ENCODE measurements around the gene TMCO4.

Gene TMCO4

DNA sequence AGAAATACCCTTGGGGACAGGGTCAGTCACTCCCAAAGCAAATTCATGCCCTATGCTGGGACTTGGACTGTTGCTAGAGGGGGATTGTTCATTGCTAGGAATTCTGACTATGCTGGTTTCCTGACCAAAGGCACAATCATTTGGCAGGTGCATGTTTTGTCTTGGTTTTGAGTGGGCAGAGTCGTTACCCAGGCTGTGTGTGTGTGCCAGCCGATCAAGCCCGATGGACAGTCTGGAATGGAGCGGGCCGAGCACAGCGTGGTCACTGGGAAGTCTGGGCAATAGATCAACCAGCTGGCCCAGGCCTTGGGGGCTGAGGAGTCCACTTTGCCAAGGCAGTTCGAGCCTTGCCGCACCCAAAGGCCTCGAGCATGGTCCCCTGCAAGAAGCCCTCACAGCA, 74.1 kb downstream of the TMCO4 start:
- Histone ChIP-seq H3K9ac (ENCODE audit: low read depth, low read length, poor library complexity, severe bottlenecking) (no peak overlapping the region), H3K4me2 (ENCODE audit: low read depth, low read length, poor library complexity, severe bottlenecking) (no peak overlapping the region), H3K9me2 (replicated peaks; ENCODE audit: low read depth, low read length) (no peaks in the 10 kb centered on the region), H3K4me3 (ENCODE audit: low read length, poor library complexity, severe bottlenecking) (no peak overlapping the region), H4K20me1 (ENCODE audit: insufficient read depth, low read length, poor library complexity, severe bottlenecking) (no peaks in the 10 kb centered on the region), H3K4me1 (ENCODE audit: insufficient read depth, low read length, poor library complexity, severe bottlenecking) (no peaks in the 10 kb centered on the region), H3K36me3 (ENCODE audit: insufficient read depth, low read length) (no peaks in the 10 kb centered on the region), H3F3A (ENCODE audit: low read depth) (no peaks in the 10 kb centered on the region), H3K79me2 (ENCODE audit: insufficient read depth, low read length) (no peaks in the 10 kb centered on the region), H3K27me3 (ENCODE audit: insufficient read depth, low read length, poor library complexity, severe bottlenecking) (no peaks in the 10 kb centered on the region), H3K9me3 (ENCODE audit: insufficient read depth, low read depth, low read length) (no peaks in the 10 kb centered on the region), H2AFZ (ENCODE audit: low read length) (no peak overlapping the region)
- TF ChIP-seq EZH2phosphoT487 (IDR thresholded peaks at IDR 0.05; ENCODE audit: borderline replicate concordance) = no peak
- TF ChIP-seq, protein P1, sequence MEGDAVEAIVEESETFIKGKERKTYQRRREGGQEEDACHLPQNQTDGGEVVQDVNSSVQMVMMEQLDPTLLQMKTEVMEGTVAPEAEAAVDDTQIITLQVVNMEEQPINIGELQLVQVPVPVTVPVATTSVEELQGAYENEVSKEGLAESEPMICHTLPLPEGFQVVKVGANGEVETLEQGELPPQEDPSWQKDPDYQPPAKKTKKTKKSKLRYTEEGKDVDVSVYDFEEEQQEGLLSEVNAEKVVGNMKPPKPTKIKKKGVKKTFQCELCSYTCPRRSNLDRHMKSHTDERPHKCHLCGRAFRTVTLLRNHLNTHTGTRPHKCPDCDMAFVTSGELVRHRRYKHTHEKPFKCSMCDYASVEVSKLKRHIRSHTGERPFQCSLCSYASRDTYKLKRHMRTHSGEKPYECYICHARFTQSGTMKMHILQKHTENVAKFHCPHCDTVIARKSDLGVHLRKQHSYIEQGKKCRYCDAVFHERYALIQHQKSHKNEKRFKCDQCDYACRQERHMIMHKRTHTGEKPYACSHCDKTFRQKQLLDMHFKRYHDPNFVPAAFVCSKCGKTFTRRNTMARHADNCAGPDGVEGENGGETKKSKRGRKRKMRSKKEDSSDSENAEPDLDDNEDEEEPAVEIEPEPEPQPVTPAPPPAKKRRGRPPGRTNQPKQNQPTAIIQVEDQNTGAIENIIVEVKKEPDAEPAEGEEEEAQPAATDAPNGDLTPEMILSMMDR (conservative IDR thresholded peaks at IDR 0.05; ENCODE audit: low read length) = no peak

DNA sequence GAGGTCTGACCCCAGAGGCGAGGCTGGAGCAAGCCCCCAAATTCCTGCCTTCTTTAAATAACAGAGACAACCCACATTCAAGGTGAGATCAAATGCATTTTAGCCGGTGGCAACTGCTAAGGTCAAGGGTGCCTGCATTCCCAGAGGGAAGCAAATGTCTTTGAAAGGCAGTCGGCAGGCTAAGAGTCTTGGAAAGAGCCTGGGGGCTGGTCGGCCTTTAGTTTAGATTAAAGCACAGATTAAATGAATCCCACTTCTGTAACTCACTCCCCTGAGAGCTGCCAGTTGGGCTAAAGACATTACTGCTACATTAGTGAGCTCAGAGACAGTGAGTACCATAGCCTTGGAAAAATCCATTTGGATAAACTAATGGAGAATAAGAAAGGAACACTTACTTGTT, 75.8 kb downstream of the TMCO4 start:
- no peaks in the 10 kb centered on the region for H3K9me2 ChIP-seq (replicated peaks; ENCODE audit: low read depth, low read length)
- H3K79me2 ChIP-seq (ENCODE audit: insufficient read depth, low read length) = no peaks in the 10 kb centered on the region
- no peaks in the 10 kb centered on the region for H4K20me1 ChIP-seq (ENCODE audit: insufficient read depth, low read length, poor library complexity, severe bottlenecking)
- H2AFZ ChIP-seq (ENCODE audit: low read length) = no peak overlapping the region
- H3F3A ChIP-seq (ENCODE audit: low read depth) = no peaks in the 10 kb centered on the region
- H3K9me3 ChIP-seq (ENCODE audit: insufficient read depth, low read depth, low read length) = no peaks in the 10 kb centered on the region
- H3K4me2 ChIP-seq (ENCODE audit: low read depth, low read length, poor library complexity, severe bottlenecking) = no peak overlapping the region
- H3K27me3 ChIP-seq (ENCODE audit: insufficient read depth, low read length, poor library complexity, severe bottlenecking) = no peaks in the 10 kb centered on the region
- H3K9ac ChIP-seq (ENCODE audit: low read depth, low read length, poor library complexity, severe bottlenecking) = no peak overlapping the region
- H3K36me3 ChIP-seq (ENCODE audit: insufficient read depth, low read length) = no peaks in the 10 kb centered on the region
- H3K4me1 ChIP-seq (ENCODE audit: insufficient read depth, low read length, poor library complexity, severe bottlenecking) = no peaks in the 10 kb centered on the region
- TF ChIP-seq, protein P1 (conservative IDR thresholded peaks at IDR 0.05; ENCODE audit: low read length) = no peak
- TF ChIP-seq EZH2phosphoT487 (IDR thresholded peaks at IDR 0.05; ENCODE audit: borderline replicate concordance) = no peak
- no peak overlapping the region for H3K4me3 ChIP-seq (ENCODE audit: low read length, poor library complexity, severe bottlenecking)

DNA sequence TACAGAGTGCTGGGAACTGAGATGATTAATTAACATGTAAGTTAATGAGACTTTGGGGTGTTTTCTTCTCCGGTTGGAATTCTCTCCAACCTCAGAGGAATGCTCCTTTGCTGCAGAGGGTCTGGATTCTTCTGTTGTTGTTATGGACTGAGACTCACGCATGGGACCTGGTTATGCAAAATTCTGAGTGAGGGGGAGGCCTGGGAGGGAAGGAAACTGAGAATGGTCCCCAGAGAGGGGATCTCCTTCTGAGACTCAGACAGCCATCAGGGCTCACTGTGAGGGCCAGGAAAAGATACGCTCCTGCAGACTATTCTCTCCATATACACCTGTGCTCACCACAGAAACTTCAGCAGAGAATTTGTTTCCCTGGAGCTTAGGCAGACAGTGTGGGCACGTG, 78.7 kb downstream of the TMCO4 start:
- Histone ChIP-seq H3K9me3 (ENCODE audit: insufficient read depth, low read depth, low read length) (no peaks in the 10 kb centered on the region), H3K9me2 (replicated peaks; ENCODE audit: low read depth, low read length) (no peaks in the 10 kb centered on the region), H3K4me2 (ENCODE audit: low read depth, low read length, poor library complexity, severe bottlenecking) (no peak overlapping the region), H3K4me1 (ENCODE audit: insufficient read depth, low read length, poor library complexity, severe bottlenecking) (no peaks in the 10 kb centered on the region), H4K20me1 (ENCODE audit: insufficient read depth, low read length, poor library complexity, severe bottlenecking) (no peaks in the 10 kb centered on the region), H2AFZ (ENCODE audit: low read length) (no peak overlapping the region), H3K4me3 (ENCODE audit: low read length, poor library complexity, severe bottlenecking) (no peak overlapping the region), H3K9ac (ENCODE audit: low read depth, low read length, poor library complexity, severe bottlenecking) (no peak overlapping the region), H3K36me3 (ENCODE audit: insufficient read depth, low read length) (no peaks in the 10 kb centered on the region), H3K27me3 (ENCODE audit: insufficient read depth, low read length, poor library complexity, severe bottlenecking) (no peaks in the 10 kb centered on the region), H3F3A (ENCODE audit: low read depth) (no peaks in the 10 kb centered on the region), H3K79me2 (ENCODE audit: insufficient read depth, low read length) (no peaks in the 10 kb centered on the region)
- TF ChIP-seq, protein P1 (conservative IDR thresholded peaks at IDR 0.05; ENCODE audit: low read length) = no peak
- TF ChIP-seq EZH2phosphoT487 (IDR thresholded peaks at IDR 0.05; ENCODE audit: borderline replicate concordance) = no peak
